ENCODE data around the gene TNIP2. TPM values are rescaled to one million over a fixed set of nuclear protein-coding genes. Genes with fewer than 3 reads are reported as not detected.

Gene TNIP2
- total RNA-seq, 4 donors from 2014 or later, result 135 to 255 (median 145) TPM

DNA sequence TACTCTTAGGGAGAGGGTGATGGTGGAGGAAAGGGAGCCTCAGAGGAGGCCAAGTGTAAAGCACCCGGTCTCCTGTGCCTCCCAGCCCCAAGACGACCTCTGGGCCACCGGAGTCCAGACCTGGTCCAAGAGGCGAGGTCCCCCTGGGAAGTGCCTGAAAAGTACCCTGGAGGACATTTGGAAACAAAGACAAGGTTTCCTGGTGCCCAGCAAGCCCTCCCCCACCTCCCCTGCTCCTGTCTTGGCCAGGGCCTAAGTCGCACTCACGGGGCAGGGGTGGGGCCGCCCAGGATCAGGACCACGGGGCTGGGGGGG is 36.2 kb upstream of the TNIP2 start:
- peak overlapping the region in 2 of 4 donors; percentile 74 to 90 for H3K4me3 ChIP-seq
- H3K27me3 ChIP-seq, result no peaks in the 10 kb centered on the region
- no peaks in the 10 kb centered on the region for H3K36me3 ChIP-seq
- H3K9me3 ChIP-seq, result no peaks in the 10 kb centered on the region
- DNase-seq, result no peak
- no peak for TF ChIP-seq POLR2A (IDR thresholded peaks at IDR 0.05)
- TF ChIP-seq, protein P1, sequence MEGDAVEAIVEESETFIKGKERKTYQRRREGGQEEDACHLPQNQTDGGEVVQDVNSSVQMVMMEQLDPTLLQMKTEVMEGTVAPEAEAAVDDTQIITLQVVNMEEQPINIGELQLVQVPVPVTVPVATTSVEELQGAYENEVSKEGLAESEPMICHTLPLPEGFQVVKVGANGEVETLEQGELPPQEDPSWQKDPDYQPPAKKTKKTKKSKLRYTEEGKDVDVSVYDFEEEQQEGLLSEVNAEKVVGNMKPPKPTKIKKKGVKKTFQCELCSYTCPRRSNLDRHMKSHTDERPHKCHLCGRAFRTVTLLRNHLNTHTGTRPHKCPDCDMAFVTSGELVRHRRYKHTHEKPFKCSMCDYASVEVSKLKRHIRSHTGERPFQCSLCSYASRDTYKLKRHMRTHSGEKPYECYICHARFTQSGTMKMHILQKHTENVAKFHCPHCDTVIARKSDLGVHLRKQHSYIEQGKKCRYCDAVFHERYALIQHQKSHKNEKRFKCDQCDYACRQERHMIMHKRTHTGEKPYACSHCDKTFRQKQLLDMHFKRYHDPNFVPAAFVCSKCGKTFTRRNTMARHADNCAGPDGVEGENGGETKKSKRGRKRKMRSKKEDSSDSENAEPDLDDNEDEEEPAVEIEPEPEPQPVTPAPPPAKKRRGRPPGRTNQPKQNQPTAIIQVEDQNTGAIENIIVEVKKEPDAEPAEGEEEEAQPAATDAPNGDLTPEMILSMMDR (IDR thresholded peaks at IDR 0.05), result no peak
- peak overlapping the region in 3 of 4 donors; percentile 40 to 74 (median 73) for H3K27ac ChIP-seq
- H3K4me1 ChIP-seq, result peaks cover 4 to 64% (median 36%) of the 10 kb centered on the region in 4 donors

DNA sequence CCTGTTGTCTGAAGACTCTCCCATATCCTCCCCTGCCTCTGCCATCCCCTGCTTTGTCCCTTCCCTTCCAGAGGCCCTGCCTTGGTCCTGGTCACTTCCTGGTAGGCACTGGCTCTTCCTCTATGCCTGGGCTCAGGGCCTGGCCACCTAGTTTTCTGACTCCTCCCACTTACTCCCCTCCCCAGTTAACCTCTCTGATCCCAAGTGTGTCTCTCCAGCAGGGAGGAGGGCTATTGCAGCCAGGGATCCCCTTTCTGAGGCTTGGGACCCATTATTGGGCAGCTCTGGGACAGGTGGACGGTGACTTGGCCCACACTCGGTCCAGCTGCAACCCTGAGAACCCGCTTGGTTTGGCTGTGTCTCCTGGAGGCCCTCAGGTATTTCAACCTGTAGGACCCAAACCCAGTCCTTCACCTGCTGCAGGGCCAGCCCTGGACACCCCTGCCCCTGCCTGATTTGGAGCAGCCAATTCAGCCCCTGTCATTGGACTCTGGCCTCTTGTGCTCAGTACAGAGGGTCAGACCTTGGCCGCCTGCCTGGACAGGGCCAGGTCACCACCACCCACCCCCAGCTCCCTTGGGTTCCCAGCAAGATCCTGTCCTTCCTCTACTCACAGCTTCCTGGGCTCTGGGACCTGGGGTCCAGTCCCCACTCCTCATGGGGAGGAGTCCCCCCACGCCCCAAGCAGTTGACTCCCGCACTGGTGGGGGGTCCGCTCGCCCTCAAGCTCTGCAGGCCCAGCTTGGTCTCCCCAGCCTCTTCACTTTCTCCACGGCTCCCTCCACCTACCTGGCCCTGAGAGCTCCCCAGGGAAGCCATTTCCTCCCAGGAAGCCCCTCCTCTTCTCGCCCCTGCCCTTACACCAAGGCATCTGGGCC is 35.6 kb upstream of the TNIP2 start:
- peaks cover 4 to 59% (median 40%) of the 10 kb centered on the region in 4 donors for H3K4me1 ChIP-seq
- peak; percentile 15 to 58 (median 47) for DNase-seq

GRCh38 chr4:2790583-2791517 is 34.7 kb upstream of the TNIP2 start:
- Histone ChIP-seq H3K9me3 (no peaks in the 10 kb centered on the region), H3K4me1 (peaks cover 4 to 53% (median 45%) of the 10 kb centered on the region in 4 donors), H3K27ac (peak overlapping the region in 1 of 4 donors; percentile 38), H3K36me3 (no peaks in the 10 kb centered on the region), H3K4me3 (no peak overlapping the region), H3K27me3 (no peaks in the 10 kb centered on the region)
- DNase-seq, result peak; percentile 15 to 49 (median 48)
- TF ChIP-seq, protein P1 (IDR thresholded peaks at IDR 0.05), result no peak
- no peak for TF ChIP-seq POLR2A (IDR thresholded peaks at IDR 0.05)

More for the DNA sequence above, 35.6 kb upstream of the TNIP2 start:
- Histone ChIP-seq H3K36me3 (no peaks in the 10 kb centered on the region), H3K4me3 (no peak overlapping the region), H3K9me3 (no peaks in the 10 kb centered on the region), H3K27ac (peak overlapping the region in 2 of 4 donors; percentile 38 to 40), H3K27me3 (no peaks in the 10 kb centered on the region)
- TF ChIP-seq POLR2A (IDR thresholded peaks at IDR 0.05), result no peak
- TF ChIP-seq, protein P1 (IDR thresholded peaks at IDR 0.05), result no peak

DNA sequence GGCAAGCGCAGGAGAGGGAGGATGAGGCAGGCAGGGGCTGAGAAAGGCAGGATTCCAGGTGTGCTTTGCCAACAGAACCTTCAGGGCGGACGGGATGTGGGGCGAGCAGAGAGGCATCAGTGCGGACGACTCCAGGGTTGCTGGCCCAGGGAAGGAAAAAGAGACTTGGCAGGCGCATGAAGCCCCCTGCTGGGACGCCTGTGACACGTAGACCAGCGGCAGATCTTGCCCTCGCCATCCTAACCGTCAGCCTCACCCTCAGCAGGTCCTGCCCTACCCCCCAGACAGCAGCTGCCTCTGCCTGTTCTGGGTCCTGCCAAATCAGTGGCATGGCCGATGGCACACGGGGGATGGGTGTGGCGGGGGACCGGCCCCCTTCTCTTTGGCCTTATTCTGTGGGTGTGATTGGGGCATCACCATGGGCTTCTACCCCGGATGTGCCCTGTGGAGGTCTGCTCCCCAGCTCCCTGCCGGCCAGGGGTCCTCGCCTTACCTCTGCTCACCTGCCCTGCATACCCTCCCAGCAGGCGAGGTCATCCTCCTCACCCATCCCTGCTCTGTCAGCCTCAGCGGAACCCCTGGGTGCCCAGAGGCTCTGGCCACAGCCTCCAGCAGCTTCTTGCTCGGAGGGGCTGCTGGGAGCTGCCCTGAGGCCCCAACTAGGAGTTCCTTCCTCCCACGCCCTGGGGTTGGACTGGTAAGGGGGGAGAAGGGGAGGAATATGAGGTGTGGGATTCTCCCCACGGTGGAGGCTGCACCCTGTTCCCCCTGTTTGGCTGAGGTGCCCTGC is 33.9 kb upstream of the TNIP2 start:
- Histone ChIP-seq H3K9me3 (no peaks in the 10 kb centered on the region), H3K36me3 (no peaks in the 10 kb centered on the region), H3K4me1 (peaks cover 2 to 53% (median 38%) of the 10 kb centered on the region in 4 donors), H3K27ac (no peak overlapping the region), H3K4me3 (no peak overlapping the region), H3K27me3 (no peaks in the 10 kb centered on the region)
- peak in 2 of 3 donors; percentile 43 to 44 for DNase-seq
- TF ChIP-seq, protein P1 (IDR thresholded peaks at IDR 0.05), result no peak
- TF ChIP-seq POLR2A (IDR thresholded peaks at IDR 0.05), result no peak

- H3K36me3 ChIP-seq, result no peaks in the 10 kb centered on the region
- no peak overlapping the region for H3K27ac ChIP-seq
- peaks cover 0 to 49% (median 32%) of the 10 kb centered on the region in 4 donors for H3K4me1 ChIP-seq
- H3K4me3 ChIP-seq, result no peak overlapping the region
- no peak for TF ChIP-seq POLR2A (IDR thresholded peaks at IDR 0.05)
- TF ChIP-seq, protein P1 (IDR thresholded peaks at IDR 0.05), result no peak
- H3K9me3 ChIP-seq, result no peaks in the 10 kb centered on the region
- no peaks in the 10 kb centered on the region for H3K27me3 ChIP-seq
- peak in 1 of 3 donors; percentile 37 for DNase-seq
Measured at GRCh38 chr4:2789351-2789750, 33.2 kb upstream of the TNIP2 start.

Measured in Peyer's patch (tissue), 4 donors.